Activated T-cell treated with anti-CD3 and anti-CD28 coated beads for 48 hours (primary cell): ENCODE results near the gene SDCBP2.

Experiments
- DNase-seq: peaks from one replicate; pipeline ENCODE4 v3.0.0-alpha.2; 2020; ENCODE audit warnings: low read depth

The SDCBP2 gene

DNA sequence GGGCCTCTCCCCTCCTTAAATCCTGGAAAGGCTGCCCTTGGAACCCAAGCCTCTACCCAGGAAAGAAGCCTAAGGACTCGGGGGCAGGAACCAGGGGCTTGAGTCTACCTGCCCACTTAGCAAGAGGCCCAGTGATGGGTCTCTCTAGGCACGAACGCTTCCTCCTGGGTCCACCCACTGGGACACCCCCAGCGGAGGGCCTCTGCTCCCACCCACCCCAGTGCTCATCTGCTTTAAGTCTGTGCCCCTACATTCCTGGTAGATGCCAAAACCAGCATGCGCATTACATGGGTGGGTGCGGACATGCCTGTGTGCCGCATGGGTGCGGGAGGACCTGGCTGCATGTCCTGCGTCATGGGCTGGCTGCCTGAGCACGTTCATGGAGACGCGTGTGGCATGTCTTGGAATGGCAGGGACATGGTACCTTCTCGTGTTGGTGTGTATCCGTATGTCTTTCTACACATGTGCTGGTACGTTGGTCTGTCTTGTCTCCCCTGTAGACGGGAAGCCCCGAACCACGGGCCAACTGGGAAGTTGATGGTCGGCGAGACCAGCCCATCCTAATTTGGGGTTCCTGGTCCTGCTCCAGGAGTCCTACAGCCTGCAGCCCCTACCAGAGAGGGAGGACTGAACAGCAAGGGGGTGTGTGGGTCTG, 33.5 kb downstream of the SDCBP2 start:
- DNase-seq: no peak

GRCh38 chr20:1294497-1294896, 34.4 kb downstream of the SDCBP2 start:
- no peak for DNase-seq

GRCh38 chr20:1293641-1294379, 35.1 kb downstream of the SDCBP2 start:
- DNase-seq: no peak

- DNase-seq: no peak
Observed at GRCh38 chr20:1292620-1293019, 36.3 kb downstream of the SDCBP2 start.

- no peak for DNase-seq
Observed at GRCh38 chr20:1291191-1291741, 37.7 kb downstream of the SDCBP2 start.

GRCh38 chr20:1287787-1288569, 41.0 kb downstream of the SDCBP2 start:
- DNase-seq: no peak

GRCh38 chr20:1287306-1287705, 41.6 kb downstream of the SDCBP2 start:
- no peak for DNase-seq

GRCh38 chr20:1286267-1287024, 42.5 kb downstream of the SDCBP2 start:
- no peak for DNase-seq

DNA sequence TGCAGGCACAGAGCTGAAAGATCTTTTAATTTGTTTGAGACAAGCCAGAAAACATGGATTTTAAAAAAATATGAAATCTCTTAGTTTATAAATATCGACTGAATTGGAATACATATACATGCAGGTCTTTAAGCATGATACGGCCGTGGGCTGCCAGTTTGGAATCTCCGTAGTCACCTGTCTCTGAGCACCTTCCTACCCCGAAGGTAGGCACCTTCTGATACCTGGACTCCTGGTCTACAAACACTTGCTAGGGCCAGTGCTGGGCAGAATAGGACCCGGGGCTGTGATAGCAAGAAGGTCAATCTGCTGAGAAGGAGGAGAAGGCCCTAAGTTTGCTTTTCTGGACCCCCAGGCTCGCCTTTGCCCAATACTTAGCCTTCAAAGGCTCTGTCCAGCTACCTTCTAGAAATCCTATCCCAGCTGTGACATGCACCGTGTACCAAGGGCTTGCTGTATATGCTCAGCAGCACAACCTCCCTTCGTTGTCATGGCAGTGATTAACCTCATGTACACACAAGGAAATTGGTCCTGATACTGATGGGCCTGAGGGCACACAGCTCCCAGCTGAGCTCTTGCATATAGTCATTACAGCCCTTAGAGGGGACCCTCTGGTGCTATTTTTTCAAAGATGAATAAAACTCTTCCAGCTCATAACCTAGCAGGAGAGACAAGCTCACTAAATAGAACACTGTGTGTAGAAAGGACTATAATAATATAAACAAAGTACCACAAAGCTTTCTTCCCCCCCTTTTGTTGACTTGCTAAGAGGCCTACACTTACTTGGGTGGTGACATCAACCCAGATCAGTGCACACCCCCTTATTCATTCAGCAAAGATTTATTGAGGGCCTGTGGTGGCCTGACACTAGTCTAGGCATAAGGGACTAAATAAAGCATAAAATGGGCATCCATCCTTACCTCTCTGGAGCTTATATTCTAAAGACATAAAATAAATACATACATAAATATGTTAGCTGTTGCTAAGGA, 45.1 kb downstream of the SDCBP2 start:
- no peak for DNase-seq

DNA sequence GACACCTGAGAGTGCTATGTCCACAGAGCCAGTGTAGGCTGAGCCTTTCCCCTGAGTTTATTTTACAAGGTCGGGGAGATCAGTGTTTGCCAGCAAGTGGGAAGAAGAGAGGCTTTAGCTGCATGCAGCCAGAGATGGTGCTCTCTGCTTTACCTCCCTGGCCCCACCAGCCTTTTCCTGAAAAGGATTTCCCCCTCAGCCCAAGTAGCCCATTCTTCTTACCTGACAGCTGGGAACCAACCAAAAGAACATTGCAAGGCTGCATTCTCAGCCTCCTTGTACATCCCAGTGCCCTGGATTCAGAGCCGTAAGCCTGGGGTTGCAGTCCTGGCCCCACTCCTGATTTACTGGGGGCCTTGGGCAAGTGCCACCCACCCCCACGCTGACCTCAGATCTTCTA, 46.0 kb downstream of the SDCBP2 start:
- no peak for DNase-seq

GRCh38 chr20:1281279-1282057, 47.5 kb downstream of the SDCBP2 start:
- DNase-seq: no peak

- no peak for DNase-seq
Observed at GRCh38 chr20:1280195-1281102, 48.5 kb downstream of the SDCBP2 start.

- no peak for DNase-seq
Observed at GRCh38 chr20:1278993-1279392, 49.9 kb downstream of the SDCBP2 start.

DNA sequence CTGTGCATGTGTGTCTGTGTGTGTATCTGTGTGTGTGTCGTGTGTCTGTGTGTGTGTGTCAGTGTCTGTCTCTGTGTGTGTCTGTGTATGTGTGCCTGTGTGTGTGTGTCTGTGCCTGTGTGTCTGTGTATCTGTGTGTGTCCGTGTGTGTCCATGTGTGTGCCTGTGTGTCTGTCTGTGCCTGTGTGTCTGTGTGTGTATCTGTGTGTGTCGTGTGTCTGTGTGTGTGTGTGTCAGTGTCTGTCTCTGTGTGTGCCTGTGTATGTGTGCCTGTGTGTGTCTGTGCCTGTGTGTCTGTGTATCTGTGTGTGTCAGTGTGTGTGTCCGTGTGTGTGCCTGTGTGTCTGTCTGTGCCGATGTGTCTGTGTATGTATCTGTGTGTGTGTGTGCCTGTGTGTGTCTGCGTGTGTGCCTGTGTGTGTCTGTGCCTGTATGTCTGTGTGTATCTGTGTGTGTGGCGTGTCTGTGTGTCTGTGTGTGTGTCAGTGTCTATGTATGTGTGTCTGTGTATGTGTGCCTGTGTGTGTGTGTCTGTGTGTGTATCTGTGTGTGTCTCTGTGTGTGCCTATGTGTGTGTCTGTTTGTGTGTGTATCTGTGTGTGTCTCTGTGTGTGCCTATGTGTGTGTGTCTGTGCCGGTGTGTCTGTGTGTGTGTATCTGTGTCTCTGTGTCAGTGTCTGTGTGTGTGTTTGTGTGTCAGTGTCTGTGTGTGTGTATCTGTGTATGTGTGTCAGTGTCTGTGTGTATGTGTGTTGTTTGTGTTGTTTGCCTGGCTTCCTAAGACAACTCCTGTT, 51.2 kb downstream of the SDCBP2 start:
- DNase-seq: no peak

GRCh38 chr20:1275919-1276318, 53.0 kb downstream of the SDCBP2 start:
- no peak for DNase-seq

DNA sequence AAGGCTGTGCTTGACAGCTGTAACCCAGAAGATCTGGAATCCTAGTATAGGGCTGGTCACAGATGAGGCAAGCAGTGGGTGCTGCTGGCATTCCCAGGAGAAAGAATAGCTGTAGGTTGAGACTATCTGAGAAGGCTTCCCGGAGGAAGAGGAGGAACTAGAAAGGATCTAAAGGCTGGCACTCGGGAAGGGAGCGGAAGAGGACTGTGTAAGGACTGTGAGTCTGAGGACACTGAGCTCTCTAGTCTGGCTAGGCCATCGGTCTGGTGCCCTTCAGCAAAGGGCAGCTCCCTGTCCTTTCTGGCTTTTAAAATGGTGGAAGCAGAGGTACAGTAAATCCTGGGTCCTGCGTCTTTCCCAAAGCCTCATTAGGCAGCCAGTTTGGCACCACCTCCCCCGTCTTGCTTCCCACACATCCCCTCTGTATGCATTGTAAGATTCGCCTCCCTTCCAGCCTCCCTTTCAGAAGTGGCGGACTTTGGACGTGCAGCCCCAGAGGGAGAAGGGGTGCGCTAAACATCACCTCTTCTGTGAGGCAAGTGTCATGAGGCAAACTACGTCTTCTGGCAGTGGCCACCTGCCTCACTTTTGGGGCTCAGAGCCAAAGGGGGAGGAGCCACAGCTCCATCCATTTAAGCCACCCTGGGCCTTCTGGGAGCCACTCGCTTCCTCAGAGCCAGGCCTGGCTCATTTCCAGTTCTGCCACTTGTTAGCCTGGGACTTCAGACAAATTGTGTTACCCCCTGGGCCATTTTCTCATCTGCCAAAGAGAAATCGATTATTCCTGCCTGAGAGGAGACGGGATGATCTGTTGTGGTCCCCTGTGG, 54.2 kb downstream of the SDCBP2 start:
- no peak for DNase-seq

- no peak for DNase-seq
Observed at GRCh38 chr20:1273366-1273765, 55.6 kb downstream of the SDCBP2 start.
